KG1 (cell line): ENCODE data around the gene GRIN2D.

Experiments used
- DNase-seq: peaks from one replicate; lab custom pipeline; 2025; lab: John Stamatoyannopoulos, UW

Gene GRIN2D

DNA sequence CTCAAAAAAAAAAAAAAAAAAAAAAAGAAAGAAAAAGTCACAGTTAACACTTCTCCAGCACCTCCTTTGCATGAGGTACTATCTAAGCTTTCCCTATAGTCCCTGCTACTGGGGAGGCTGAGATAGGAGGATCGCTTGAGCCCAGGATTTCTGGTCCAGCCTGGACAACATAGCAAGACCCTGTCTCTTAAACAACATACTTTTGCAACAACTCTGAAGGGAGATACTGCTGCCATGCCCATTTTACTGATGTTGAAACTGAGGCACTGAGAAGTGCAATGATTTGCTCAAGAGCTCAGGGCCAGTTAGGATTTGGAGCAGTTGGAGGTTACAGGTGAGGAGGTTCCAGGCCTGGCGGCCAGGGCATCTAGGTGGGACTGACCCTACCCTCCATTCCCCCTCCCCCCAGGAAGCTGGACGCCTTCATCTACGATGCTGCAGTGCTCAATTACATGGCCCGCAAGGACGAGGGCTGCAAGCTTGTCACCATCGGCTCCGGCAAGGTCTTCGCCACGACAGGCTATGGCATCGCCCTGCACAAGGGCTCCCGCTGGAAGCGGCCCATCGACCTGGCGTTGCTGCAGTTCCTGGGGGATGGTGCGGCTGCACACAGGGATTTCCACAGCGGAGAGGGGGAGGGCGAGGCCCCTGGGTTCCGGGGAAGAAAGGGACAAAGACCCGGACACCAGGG is 48.0 kb downstream of the GRIN2D start:
- no peak for DNase-seq

DNA sequence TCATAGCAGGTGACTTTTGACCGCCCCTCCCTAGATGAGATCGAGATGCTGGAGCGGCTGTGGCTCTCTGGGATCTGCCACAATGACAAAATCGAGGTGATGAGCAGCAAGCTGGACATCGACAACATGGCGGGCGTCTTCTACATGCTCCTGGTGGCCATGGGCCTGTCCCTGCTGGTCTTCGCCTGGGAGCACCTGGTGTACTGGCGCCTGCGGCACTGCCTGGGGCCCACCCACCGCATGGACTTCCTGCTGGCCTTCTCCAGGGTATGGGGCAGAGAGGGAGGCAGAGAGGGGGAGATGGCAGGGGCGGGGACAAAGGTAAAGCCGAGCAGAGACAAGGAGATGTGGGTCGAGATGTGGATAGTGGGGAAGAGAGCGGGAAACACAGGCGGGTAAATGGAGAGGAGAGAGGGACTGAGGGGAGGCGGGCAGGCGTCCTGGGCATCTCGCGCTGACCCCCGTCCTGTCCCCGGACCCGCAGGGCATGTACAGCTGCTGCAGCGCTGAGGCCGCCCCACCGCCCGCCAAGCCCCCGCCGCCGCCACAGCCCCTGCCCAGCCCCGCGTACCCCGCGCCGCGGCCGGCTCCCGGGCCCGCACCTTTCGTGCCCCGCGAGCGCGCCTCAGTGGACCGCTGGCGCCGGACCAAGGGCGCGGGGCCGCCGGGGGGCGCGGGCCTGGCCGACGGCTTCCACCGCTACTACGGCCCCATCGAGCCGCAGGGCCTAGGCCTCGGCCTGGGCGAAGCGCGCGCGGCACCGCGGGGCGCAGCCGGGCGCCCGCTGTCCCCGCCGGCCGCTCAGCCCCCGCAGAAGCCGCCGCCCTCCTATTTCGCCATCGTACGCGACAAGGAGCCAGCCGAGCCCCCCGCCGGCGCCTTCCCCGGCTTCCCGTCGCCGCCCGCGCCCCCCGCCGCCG is 48.9 kb downstream of the GRIN2D start:
- DNase-seq: no peak

DNA sequence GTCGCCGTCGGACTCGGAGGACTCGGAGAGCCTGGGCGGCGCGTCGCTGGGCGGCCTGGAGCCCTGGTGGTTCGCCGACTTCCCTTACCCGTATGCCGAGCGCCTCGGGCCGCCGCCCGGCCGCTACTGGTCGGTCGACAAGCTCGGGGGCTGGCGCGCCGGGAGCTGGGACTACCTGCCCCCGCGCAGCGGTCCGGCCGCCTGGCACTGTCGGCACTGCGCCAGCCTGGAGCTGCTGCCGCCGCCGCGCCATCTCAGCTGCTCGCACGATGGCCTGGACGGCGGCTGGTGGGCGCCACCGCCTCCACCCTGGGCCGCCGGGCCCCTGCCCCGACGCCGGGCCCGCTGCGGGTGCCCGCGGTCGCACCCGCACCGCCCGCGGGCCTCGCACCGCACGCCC is 49.8 kb downstream of the GRIN2D start:
- no peak for DNase-seq
